ENCODE results near the gene AGMO. TPM values are rescaled to one million over a fixed set of nuclear protein-coding genes. Genes with fewer than 3 reads are reported as not detected.

AGMO gene
- total and polyA plus RNA-seq, 2 experiments from 2014 or later = 0.42 to 0.55 TPM

GRCh38 chr7:15209429-15209828 is 352.4 kb downstream of the AGMO start (continued):
- TF ChIP-seq REST (IDR thresholded peaks at IDR 0.05; ENCODE audit: unreplicated experiment) (no peak), ZNF114 (CRISPR knock-in tag; IDR thresholded peaks at IDR 0.05) (no peak), NANOG (IDR thresholded peaks at IDR 0.05; ENCODE audit: borderline replicate concordance) (no peak)

- DNase-seq (ENCODE audit: low spot score) (no peak), ATAC-seq (no peak)
- no peak overlapping the region for H3K27ac ChIP-seq (ENCODE audit: low read depth)
- no peak overlapping the region for H3K4me3 ChIP-seq
- H3K27ac Mint-ChIP-seq = no peak overlapping the region
- no peaks in the 10 kb centered on the region for H3K27me3 ChIP-seq (ENCODE audit: insufficient read depth)
- no peak overlapping the region for H3K4me2 ChIP-seq
- H4K20me1 ChIP-seq (replicated peaks; ENCODE audit: insufficient read depth) = no peaks in the 10 kb centered on the region
- H3K9me2 ChIP-seq (ENCODE audit: insufficient read depth) = no peaks in the 10 kb centered on the region
- H3F3A ChIP-seq (replicated peaks; ENCODE audit: low read depth) = no peaks in the 10 kb centered on the region
- H3K27me3 Mint-ChIP-seq (ENCODE audit: insufficient read depth, low read depth, poor library complexity) = no peaks in the 10 kb centered on the region
- no peaks in the 10 kb centered on the region for H3K9me3 Mint-ChIP-seq
- H3K4me1 Mint-ChIP-seq = peaks cover 7% of the 10 kb centered on the region; the same call in 2 of the 3 replicates
- no peak overlapping the region for H3K4me3 Mint-ChIP-seq
- no peaks in the 10 kb centered on the region for H3K36me3 ChIP-seq (ENCODE audit: insufficient read depth)
- H3K79me2 ChIP-seq (replicated peaks; ENCODE audit: insufficient read depth) = no peaks in the 10 kb centered on the region
- H2AFZ ChIP-seq = no peak overlapping the region
- peaks cover 5% of the 10 kb centered on the region; the same call in 1 of the 2 replicates for H3K4me1 ChIP-seq (ENCODE audit: insufficient read depth)
- H3K36me3 Mint-ChIP-seq (ENCODE audit: low read depth) = no peaks in the 10 kb centered on the region
- no peak for TF ChIP-seq CREB1 (CRISPR knock-in tag; IDR thresholded peaks at IDR 0.05; ENCODE audit: low read depth)
- TF ChIP-seq STAT1 (IDR thresholded peaks at IDR 0.05; ENCODE audit: unreplicated experiment) = no peak
- TF ChIP-seq POLR2AphosphoS5 (IDR thresholded peaks at IDR 0.05; ENCODE audit: low read depth) = no peak
- no peak for TF ChIP-seq CTCF (conservative IDR thresholded peaks at IDR 0.05; ENCODE audit: low read depth in 2 of 2)
- no peak for TF ChIP-seq ZNF462 (CRISPR knock-in tag; IDR thresholded peaks at IDR 0.05)
- no peak for TF ChIP-seq EZH2phosphoT487 (IDR thresholded peaks at IDR 0.05; ENCODE audit: unreplicated experiment)
- no peak for TF ChIP-seq NANOG (IDR thresholded peaks at IDR 0.05; ENCODE audit: borderline replicate concordance)
- TF ChIP-seq REST (IDR thresholded peaks at IDR 0.05; ENCODE audit: unreplicated experiment) = no peak
- TF ChIP-seq ZNF114 (CRISPR knock-in tag; IDR thresholded peaks at IDR 0.05) = no peak
Observed at GRCh38 chr7:15204421-15204820, 357.4 kb downstream of the AGMO start.
